Esophagus muscularis mucosa (tissue), 4 donors: ENCODE measurements around the gene AHNAK2. TPM values are rescaled to one million over a fixed set of nuclear protein-coding genes. Genes with fewer than 3 reads are reported as not detected.

ENCODE experiments used
- DNase-seq: peaks from one replicate; pipeline ENCODE4 v3.0.0-alpha.2; 2017; ENCODE audit errors: extremely low spot score
- H3K27ac ChIP-seq, 4 donors: fragments of 200-600 bp; sonication (generic); replicated peaks in 1 of 4; 1 replicate in 3 of 4; 2 replicates in 1 of 4; pipeline ENCODE4 v1.5.1; 2016 to 2019; ENCODE audit warnings: mild to moderate bottlenecking in 1 of 4
- H3K27me3 ChIP-seq, 4 donors: fragments of 200-600 bp; sonication (generic); one replicate each; pipeline versions ENCODE4 v1.5.1 to v1.6.0; 2016 to 2019
- H3K36me3 ChIP-seq, 4 donors: fragments of 200-600 bp; sonication (generic); one replicate each; pipeline ENCODE4 v1.5.1; 2016 to 2019
- H3K4me1 ChIP-seq, 4 donors: fragments of 200-600 bp; sonication (generic); one replicate each; pipeline ENCODE4 v1.5.1; 2016 to 2019
- H3K4me3 ChIP-seq, 4 donors: fragments of 200-600 bp; sonication (generic); 1 replicate in 2 of 4; 2 replicates in 2 of 4; pipeline ENCODE4 v1.5.1; 2016 to 2019; ENCODE audit warnings: mild to moderate bottlenecking in 4 of 4, moderate library complexity in 1 of 4
- H3K9me3 ChIP-seq, 4 donors: fragments of 200-600 bp; sonication (generic); 1 replicate in 3 of 4; 2 replicates in 1 of 4; pipeline ENCODE4 v1.5.1; 2016 to 2019
- CTCF ChIP-seq, 3 experiments: fragments of 200-600 bp in 2 of 3; fragments of 450-650 bp in 1 of 3; sonication (generic) in 2 of 3; IDR thresholded peaks; one replicate each; pipeline ENCODE4 v1.5.1; 2017 to 2019; ENCODE audit warnings: antibody characterized with exemption in 3 of 3, mild to moderate bottlenecking in 2 of 3, moderate library complexity in 1 of 3
- EP300 ChIP-seq: sonication (generic); formaldehyde crosslinking; IDR thresholded peaks from one replicate; pipeline ENCODE4 v1.6.1; 2017; ENCODE audit warnings: antibody characterized with exemption
- POLR2A ChIP-seq: fragments of 450-650 bp; IDR thresholded peaks from one replicate; pipeline ENCODE4 v1.6.1; 2017; ENCODE audit warnings: antibody characterized with exemption, moderate library complexity, mild to moderate bottlenecking, low read depth
- POLR2AphosphoS5 ChIP-seq, 2 donors: sonication (generic); formaldehyde crosslinking; IDR thresholded peaks; one replicate each; pipeline ENCODE4 v1.6.1; 2017; ENCODE audit warnings: antibody characterized with exemption in 2 of 2
- WGBS: methylation state at CpG from one replicate; pipeline ENCODE4 v1.1.5; 2018; 5-methylcytosine and 5-hydroxymethylcytosine counted together
- intact Hi-C: fragments of 100-400 bp; cut with DNase I; formaldehyde crosslinking; loops from one replicate; pipeline ENCODE4 v1.15.1; 2023
- total RNA-seq, 4 donors: library from RNA; depleted of rRNA; stranded (reverse); fragments of >200 nt; gene quantifications; one replicate each; pipeline versions ENCODE4 v1.1.0 to v1.2.1, GENCODE V29; 2016

AHNAK2 gene
- total RNA-seq, 4 donors from 2014 or later: 95.3 to 277 (median 195) TPM

GRCh38 chr14:104938960-104939359 lies 39.2 kb downstream of the AHNAK2 start:
- 70% methylated on average over 1 of the region's 1 CpG for WGBS
- Histone ChIP-seq H3K4me1 (peaks cover 0 to 11% (median 6%) of the 10 kb centered on the region in 4 donors), H3K36me3 (peaks cover 0 to 54% (median 39%) of the 10 kb centered on the region in 4 donors), H3K27ac (no peak overlapping the region), H3K9me3 (no peaks in the 10 kb centered on the region), H3K4me3 (no peak overlapping the region), H3K27me3 (no peaks in the 10 kb centered on the region)
- no peak for TF ChIP-seq POLR2AphosphoS5 (IDR thresholded peaks at IDR 0.05)
- TF ChIP-seq POLR2A: no peak
- no peak for TF ChIP-seq CTCF (IDR thresholded peaks at IDR 0.05)
- TF ChIP-seq EP300: no peak
- intact Hi-C loops: no loop called here
- DNase-seq: no peak

GRCh38 chr14:104938436-104938835 lies 39.7 kb downstream of the AHNAK2 start:
- H3K27me3 ChIP-seq: no peaks in the 10 kb centered on the region
- intact Hi-C loops: no loop called here
- no peak for TF ChIP-seq POLR2AphosphoS5 (IDR thresholded peaks at IDR 0.05)
- TF ChIP-seq POLR2A: no peak
- TF ChIP-seq CTCF (IDR thresholded peaks at IDR 0.05): no peak
- TF ChIP-seq EP300: no peak
- H3K27ac ChIP-seq: no peak overlapping the region
- peaks cover 0 to 15% (median 9%) of the 10 kb centered on the region in 4 donors for H3K4me1 ChIP-seq
- H3K9me3 ChIP-seq: no peaks in the 10 kb centered on the region
- H3K4me3 ChIP-seq: no peak overlapping the region
- no peak for DNase-seq
- WGBS: 56% methylated on average over 1 of the region's 2 CpGs
- H3K36me3 ChIP-seq: peaks cover 0 to 49% (median 36%) of the 10 kb centered on the region in 4 donors

GRCh38 chr14:104937694-104938365 lies 40.3 kb downstream of the AHNAK2 start:
- no peak for DNase-seq
- 83% methylated on average over 11 of the region's 11 CpGs for WGBS
- no peak overlapping the region for H3K27ac ChIP-seq
- H3K4me3 ChIP-seq: no peak overlapping the region
- H3K27me3 ChIP-seq: no peaks in the 10 kb centered on the region
- intact Hi-C loops: no loop called here
- H3K9me3 ChIP-seq: no peaks in the 10 kb centered on the region
- TF ChIP-seq POLR2AphosphoS5 (IDR thresholded peaks at IDR 0.05): no peak
- no peak for TF ChIP-seq POLR2A
- TF ChIP-seq CTCF (IDR thresholded peaks at IDR 0.05): no peak
- no peak for TF ChIP-seq EP300
- H3K4me1 ChIP-seq: peaks cover 3 to 21% (median 13%) of the 10 kb centered on the region in 4 donors
- H3K36me3 ChIP-seq: peaks cover 0 to 43% (median 35%) of the 10 kb centered on the region in 4 donors

GRCh38 chr14:104937161-104937560 lies 41.0 kb downstream of the AHNAK2 start:
- TF ChIP-seq POLR2AphosphoS5 (IDR thresholded peaks at IDR 0.05) (no peak), POLR2A (no peak), CTCF (IDR thresholded peaks at IDR 0.05) (no peak), EP300 (no peak)
- H3K36me3 ChIP-seq: peaks cover 0 to 37% (median 29%) of the 10 kb centered on the region in 4 donors
- no peaks in the 10 kb centered on the region for H3K27me3 ChIP-seq
- no peak overlapping the region for H3K4me3 ChIP-seq
- H3K27ac ChIP-seq: no peak overlapping the region
- intact Hi-C loops: no loop called here
- WGBS: 63% methylated on average over 2 of the region's 4 CpGs
- H3K9me3 ChIP-seq: no peaks in the 10 kb centered on the region
- DNase-seq: no peak
- peaks cover 8 to 28% (median 19%) of the 10 kb centered on the region in 4 donors for H3K4me1 ChIP-seq
